ENCODE results near the gene CIITA.

CIITA gene

GRCh38 chr16:10865991-10866966, 10.7 kb upstream of the CIITA start:
- H3K79me2 ChIP-seq (ENCODE audit: control insufficient read depth, insufficient read depth, low read length): no peaks in the 10 kb centered on the region
- no peak overlapping the region for H2BK15ac ChIP-seq (replicated peaks; ENCODE audit: low read depth)
- H3K4ac ChIP-seq (ENCODE audit: low read depth, low read length): no peak overlapping the region
- H3K23ac ChIP-seq (ENCODE audit: low read length): no peak overlapping the region
- no peaks in the 10 kb centered on the region for H3K4me1 ChIP-seq (ENCODE audit: control insufficient read depth, low read depth, low read length)
- DNase-seq: no peak
- no peaks in the 10 kb centered on the region for H3K27me3 ChIP-seq (ENCODE audit: insufficient read depth, low read length, poor library complexity)
- WGBS (ENCODE audit: extremely low coverage, insufficient coverage, low lambda C conversion rate): no CpG with 5 or more reads among the region's 13 CpGs
- H3K36me3 ChIP-seq (ENCODE audit: control insufficient read depth, insufficient read depth, low read length): no peaks in the 10 kb centered on the region
- no peak overlapping the region for H3K4me3 ChIP-seq (ENCODE audit: low read length)
- no peak overlapping the region for H3K18ac ChIP-seq (ENCODE audit: low read length)
- H2BK120ac ChIP-seq (ENCODE audit: low read depth, low read length): no peak overlapping the region
- no peak overlapping the region for H3K9ac ChIP-seq (ENCODE audit: low read length)
- H4K5ac ChIP-seq (ENCODE audit: low read length): no peak overlapping the region
- H4K8ac ChIP-seq (ENCODE audit: low read depth, low read length): no peak overlapping the region
- no peak overlapping the region for H2BK5ac ChIP-seq (ENCODE audit: low read length)
- H3K56ac ChIP-seq (ENCODE audit: low read length): no peak overlapping the region
- H2AK5ac ChIP-seq (ENCODE audit: low read length): no peak overlapping the region
- H3K27ac ChIP-seq (ENCODE audit: low read depth, low read length): no peak overlapping the region
- H3K4me2 ChIP-seq (ENCODE audit: low read length): no peak overlapping the region
- no peaks in the 10 kb centered on the region for H3K79me1 ChIP-seq (ENCODE audit: low read length)

- no peak overlapping the region for H2BK120ac ChIP-seq (ENCODE audit: low read depth, low read length)
- no peak overlapping the region for H2BK5ac ChIP-seq (ENCODE audit: low read length)
- no peaks in the 10 kb centered on the region for H3K79me1 ChIP-seq (ENCODE audit: low read length)
- no peaks in the 10 kb centered on the region for H3K27me3 ChIP-seq (ENCODE audit: insufficient read depth, low read length, poor library complexity)
- no CpG with 5 or more reads among the region's 6 CpGs for WGBS (ENCODE audit: extremely low coverage, insufficient coverage, low lambda C conversion rate)
- no peak overlapping the region for H2BK15ac ChIP-seq (replicated peaks; ENCODE audit: low read depth)
- no peak overlapping the region for H3K4me3 ChIP-seq (ENCODE audit: low read length)
- no peak for DNase-seq
- no peak overlapping the region for H3K56ac ChIP-seq (ENCODE audit: low read length)
- no peaks in the 10 kb centered on the region for H3K36me3 ChIP-seq (ENCODE audit: control insufficient read depth, insufficient read depth, low read length)
- H3K79me2 ChIP-seq (ENCODE audit: control insufficient read depth, insufficient read depth, low read length): no peaks in the 10 kb centered on the region
- H3K9ac ChIP-seq (ENCODE audit: low read length): no peak overlapping the region
- no peak overlapping the region for H4K8ac ChIP-seq (ENCODE audit: low read depth, low read length)
- H2AK5ac ChIP-seq (ENCODE audit: low read length): no peak overlapping the region
- no peak overlapping the region for H3K23ac ChIP-seq (ENCODE audit: low read length)
- no peaks in the 10 kb centered on the region for H3K4me1 ChIP-seq (ENCODE audit: control insufficient read depth, low read depth, low read length)
- H4K5ac ChIP-seq (ENCODE audit: low read length): no peak overlapping the region
- H3K4ac ChIP-seq (ENCODE audit: low read depth, low read length): no peak overlapping the region
- H3K18ac ChIP-seq (ENCODE audit: low read length): no peak overlapping the region
- no peak overlapping the region for H3K27ac ChIP-seq (ENCODE audit: low read depth, low read length)
- H3K4me2 ChIP-seq (ENCODE audit: low read length): no peak overlapping the region
Measured at GRCh38 chr16:10867199-10867598, 9.8 kb upstream of the CIITA start.

- Histone ChIP-seq H3K18ac (ENCODE audit: low read length) (no peak overlapping the region), H2BK120ac (ENCODE audit: low read depth, low read length) (no peak overlapping the region), H3K9ac (ENCODE audit: low read length) (no peak overlapping the region), H4K5ac (ENCODE audit: low read length) (no peak overlapping the region), H3K4me1 (ENCODE audit: control insufficient read depth, low read depth, low read length) (no peaks in the 10 kb centered on the region), H3K79me1 (ENCODE audit: low read length) (no peaks in the 10 kb centered on the region), H2AK5ac (ENCODE audit: low read length) (no peak overlapping the region), H3K27me3 (ENCODE audit: insufficient read depth, low read length, poor library complexity) (no peaks in the 10 kb centered on the region), H3K79me2 (ENCODE audit: control insufficient read depth, insufficient read depth, low read length) (no peaks in the 10 kb centered on the region), H2BK5ac (ENCODE audit: low read length) (no peak overlapping the region), H4K8ac (ENCODE audit: low read depth, low read length) (no peak overlapping the region), H3K27ac (ENCODE audit: low read depth, low read length) (no peak overlapping the region), H3K56ac (ENCODE audit: low read length) (no peak overlapping the region), H3K4me3 (ENCODE audit: low read length) (no peak overlapping the region), H3K4me2 (ENCODE audit: low read length) (no peak overlapping the region), H2BK15ac (replicated peaks; ENCODE audit: low read depth) (no peak overlapping the region), H3K36me3 (ENCODE audit: control insufficient read depth, insufficient read depth, low read length) (no peaks in the 10 kb centered on the region), H3K4ac (ENCODE audit: low read depth, low read length) (no peak overlapping the region), H3K23ac (ENCODE audit: low read length) (no peak overlapping the region)
- DNase-seq: no peak
- no CpG with 5 or more reads among the region's 6 CpGs for WGBS (ENCODE audit: extremely low coverage, insufficient coverage, low lambda C conversion rate)
Measured at GRCh38 chr16:10868104-10868595, 8.9 kb upstream of the CIITA start.

- Histone ChIP-seq H3K56ac (ENCODE audit: low read length) (no peak overlapping the region), H3K79me1 (ENCODE audit: low read length) (no peaks in the 10 kb centered on the region), H3K9ac (ENCODE audit: low read length) (no peak overlapping the region), H3K4me3 (ENCODE audit: low read length) (no peak overlapping the region), H4K8ac (ENCODE audit: low read depth, low read length) (no peak overlapping the region), H3K4me1 (ENCODE audit: control insufficient read depth, low read depth, low read length) (no peaks in the 10 kb centered on the region), H3K23ac (ENCODE audit: low read length) (no peak overlapping the region), H2BK5ac (ENCODE audit: low read length) (no peak overlapping the region), H3K27ac (ENCODE audit: low read depth, low read length) (no peak overlapping the region), H2AK5ac (ENCODE audit: low read length) (no peak overlapping the region), H3K79me2 (ENCODE audit: control insufficient read depth, insufficient read depth, low read length) (no peaks in the 10 kb centered on the region), H3K27me3 (ENCODE audit: insufficient read depth, low read length, poor library complexity) (no peaks in the 10 kb centered on the region), H3K4me2 (ENCODE audit: low read length) (no peak overlapping the region), H2BK15ac (replicated peaks; ENCODE audit: low read depth) (no peak overlapping the region), H4K5ac (ENCODE audit: low read length) (no peak overlapping the region), H3K36me3 (ENCODE audit: control insufficient read depth, insufficient read depth, low read length) (no peaks in the 10 kb centered on the region), H3K4ac (ENCODE audit: low read depth, low read length) (no peak overlapping the region), H3K18ac (ENCODE audit: low read length) (no peak overlapping the region), H2BK120ac (ENCODE audit: low read depth, low read length) (no peak overlapping the region)
- DNase-seq: no peak
- WGBS (ENCODE audit: extremely low coverage, insufficient coverage, low lambda C conversion rate): no CpG with 5 or more reads among the region's 13 CpGs
Measured at GRCh38 chr16:10868596-10869469, 8.2 kb upstream of the CIITA start.

GRCh38 chr16:10870137-10870776, 6.7 kb upstream of the CIITA start:
- no peak overlapping the region for H3K4ac ChIP-seq (ENCODE audit: low read depth, low read length)
- H3K79me2 ChIP-seq (ENCODE audit: control insufficient read depth, insufficient read depth, low read length): no peaks in the 10 kb centered on the region
- H3K79me1 ChIP-seq (ENCODE audit: low read length): no peaks in the 10 kb centered on the region
- WGBS (ENCODE audit: extremely low coverage, insufficient coverage, low lambda C conversion rate): no CpG with 5 or more reads among the region's 5 CpGs
- no peaks in the 10 kb centered on the region for H3K4me1 ChIP-seq (ENCODE audit: control insufficient read depth, low read depth, low read length)
- H3K36me3 ChIP-seq (ENCODE audit: control insufficient read depth, insufficient read depth, low read length): no peaks in the 10 kb centered on the region
- no peak overlapping the region for H2BK120ac ChIP-seq (ENCODE audit: low read depth, low read length)
- no peak overlapping the region for H2AK5ac ChIP-seq (ENCODE audit: low read length)
- no peak for DNase-seq
- H3K4me3 ChIP-seq (ENCODE audit: low read length): no peak overlapping the region
- H3K9ac ChIP-seq (ENCODE audit: low read length): no peak overlapping the region
- no peak overlapping the region for H3K56ac ChIP-seq (ENCODE audit: low read length)
- H3K18ac ChIP-seq (ENCODE audit: low read length): no peak overlapping the region
- no peaks in the 10 kb centered on the region for H3K27me3 ChIP-seq (ENCODE audit: insufficient read depth, low read length, poor library complexity)
- no peak overlapping the region for H3K23ac ChIP-seq (ENCODE audit: low read length)
- no peak overlapping the region for H4K5ac ChIP-seq (ENCODE audit: low read length)
- H4K8ac ChIP-seq (ENCODE audit: low read depth, low read length): no peak overlapping the region
- no peak overlapping the region for H2BK15ac ChIP-seq (replicated peaks; ENCODE audit: low read depth)
- no peak overlapping the region for H2BK5ac ChIP-seq (ENCODE audit: low read length)
- no peak overlapping the region for H3K4me2 ChIP-seq (ENCODE audit: low read length)
- H3K27ac ChIP-seq (ENCODE audit: low read depth, low read length): no peak overlapping the region
